Omental fat pad (tissue), 4 donors: ENCODE measurements around the gene PTRH1. TPM values are rescaled to one million over a fixed set of nuclear protein-coding genes. Genes with fewer than 3 reads are reported as not detected.

Source experiments
- ATAC-seq: fragments of 150-250 bp; one replicate; pipeline ENCODE4 v1.9.1; 2016; ENCODE audit warnings: mild to moderate bottlenecking, moderate library complexity; ENCODE audit not compliant: low FRiP score
- DNase-seq: peaks from one replicate; pipeline ENCODE4 v3.0.0-alpha.2; 2019; ENCODE audit warnings: low spot score
- CTCF ChIP-seq, 3 donors: fragments of 450-650 bp; IDR thresholded peaks; one replicate each; pipeline ENCODE4 v1.5.1; 2016 to 2017; ENCODE audit warnings: antibody characterized with exemption in 3 of 3, mild to moderate bottlenecking in 3 of 3, moderate library complexity in 2 of 3
- total RNA-seq, 4 donors: library from RNA; depleted of rRNA; stranded (reverse); fragments of >200 nt; gene quantifications; one replicate each; pipeline ENCODE4 v1.1.0, GENCODE V29; 2016

The PTRH1 gene
- total RNA-seq, 4 donors from 2014 or later = 13.4 to 33.5 (median 23.6) TPM

DNA sequence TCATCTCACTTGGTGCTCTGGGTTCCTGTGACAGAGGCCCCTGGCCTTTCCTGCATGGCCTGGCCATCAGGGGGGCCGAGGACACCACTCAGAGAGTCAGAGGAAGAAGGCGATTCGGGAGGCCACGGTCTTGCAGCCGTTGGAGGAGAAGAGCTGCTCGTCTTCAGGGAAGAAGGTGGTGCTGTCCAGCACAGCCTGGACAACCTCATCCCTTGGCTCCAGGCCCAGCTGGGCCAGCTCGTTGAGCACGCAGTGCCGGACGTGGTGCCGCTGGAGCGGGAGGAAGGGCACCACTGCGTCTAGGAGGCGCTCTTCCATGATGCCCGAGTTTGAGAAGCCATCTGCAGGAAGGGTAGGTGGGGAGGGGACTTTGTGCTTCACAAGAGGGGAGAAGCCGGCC, 16.5 kb upstream of the PTRH1 start:
- no peak for TF ChIP-seq CTCF (IDR thresholded peaks at IDR 0.05)
- no peak for ATAC-seq
- no peak for DNase-seq

DNA sequence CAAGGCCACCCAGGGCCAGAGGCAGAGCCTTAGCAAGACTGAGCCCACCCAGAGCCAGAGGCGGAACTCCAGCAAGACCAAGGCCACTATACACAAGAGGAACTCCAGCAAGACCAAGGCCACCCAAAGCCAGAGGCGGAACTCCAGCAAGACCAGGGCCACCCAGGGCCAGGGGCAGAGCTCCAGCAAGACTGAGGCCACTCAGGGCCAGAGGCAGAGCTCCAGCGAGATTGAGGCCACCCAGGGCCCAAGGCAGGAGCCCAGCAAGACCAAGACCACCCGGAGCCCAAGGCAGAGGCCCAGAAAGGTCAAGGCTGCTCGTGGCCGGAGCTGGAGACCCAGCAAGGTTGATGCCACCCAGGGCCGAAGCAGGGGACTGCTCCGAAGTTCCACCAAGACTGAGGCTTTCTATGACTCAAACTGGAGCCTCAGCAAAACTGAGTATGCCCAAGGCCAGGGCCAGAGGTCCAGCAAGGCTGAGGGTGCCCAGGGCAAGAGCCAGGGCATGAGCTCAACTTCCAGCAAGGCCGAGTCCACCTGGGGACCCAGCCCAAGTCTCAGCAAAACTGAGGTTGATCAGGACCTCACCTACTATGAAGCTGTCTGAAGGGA, 15.4 kb upstream of the PTRH1 start:
- no peak for ATAC-seq
- no peak for TF ChIP-seq CTCF (IDR thresholded peaks at IDR 0.05)

DNA sequence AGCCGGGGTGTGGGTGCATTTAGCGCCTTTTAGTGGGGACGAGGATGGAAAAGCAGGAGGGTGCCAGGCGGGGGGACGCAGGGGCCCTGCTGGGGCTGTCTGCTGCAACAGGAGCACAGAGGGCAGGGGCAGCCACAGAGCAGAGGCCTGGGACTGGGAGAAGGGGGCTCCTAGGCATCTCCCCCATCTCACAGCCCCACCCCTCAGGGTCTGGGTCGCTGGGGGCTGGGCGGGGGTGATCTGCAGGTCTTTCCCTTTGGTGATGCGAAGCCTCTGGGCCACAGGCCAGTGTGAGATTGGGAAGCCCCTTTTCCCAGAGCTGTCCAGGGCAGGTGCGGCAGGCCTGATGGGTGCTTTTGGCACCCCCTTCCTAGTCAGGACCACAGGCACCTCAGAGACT, 14.8 kb upstream of the PTRH1 start:
- no peak for TF ChIP-seq CTCF (IDR thresholded peaks at IDR 0.05)
- no peak for DNase-seq
- ATAC-seq = no peak

More for the DNA sequence above, 15.4 kb upstream of the PTRH1 start:
- DNase-seq = no peak

DNA sequence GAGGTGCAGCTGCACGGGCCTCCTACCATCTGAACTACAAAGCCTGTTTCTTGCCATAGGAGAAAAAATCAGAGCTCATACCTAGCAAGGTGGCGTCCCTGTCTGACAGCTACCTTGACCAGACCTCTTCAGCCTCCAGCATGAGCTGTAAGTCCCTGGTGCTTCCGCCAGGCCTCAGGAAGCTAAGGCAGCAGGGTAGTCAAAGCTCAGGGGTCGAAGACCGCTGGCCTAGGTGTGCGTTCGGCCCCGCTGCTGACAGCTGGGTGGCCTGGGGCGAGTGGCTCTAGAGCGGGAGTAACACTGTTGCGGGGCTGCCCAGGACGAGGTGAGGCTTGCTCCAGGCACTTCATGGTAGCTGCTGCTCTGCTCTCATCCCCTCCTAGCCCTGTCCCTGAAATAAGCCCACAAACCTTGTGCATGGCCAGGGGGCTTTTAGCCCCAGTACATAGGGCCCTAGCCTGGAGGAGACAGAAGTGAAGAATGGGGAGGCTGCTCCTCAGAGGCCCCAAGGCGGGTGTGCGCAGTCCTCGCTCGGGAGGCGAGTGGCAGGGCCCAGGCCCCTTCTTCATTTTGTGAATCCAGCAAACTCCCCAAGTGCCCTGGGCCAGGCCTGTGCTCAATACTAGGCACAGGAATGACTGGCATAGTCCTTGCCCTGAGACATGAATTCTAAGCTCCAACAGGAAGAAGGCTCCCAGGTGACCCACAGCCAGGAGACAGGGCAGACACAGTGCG, 14.2 kb upstream of the PTRH1 start:
- no peak for TF ChIP-seq CTCF (IDR thresholded peaks at IDR 0.05)
- DNase-seq (no peak), ATAC-seq (no peak)

- no peak for DNase-seq
- ATAC-seq = no peak
- no peak for TF ChIP-seq CTCF (IDR thresholded peaks at IDR 0.05)
Observed at GRCh38 chr9:127728808-127729207, 13.3 kb upstream of the PTRH1 start.

DNA sequence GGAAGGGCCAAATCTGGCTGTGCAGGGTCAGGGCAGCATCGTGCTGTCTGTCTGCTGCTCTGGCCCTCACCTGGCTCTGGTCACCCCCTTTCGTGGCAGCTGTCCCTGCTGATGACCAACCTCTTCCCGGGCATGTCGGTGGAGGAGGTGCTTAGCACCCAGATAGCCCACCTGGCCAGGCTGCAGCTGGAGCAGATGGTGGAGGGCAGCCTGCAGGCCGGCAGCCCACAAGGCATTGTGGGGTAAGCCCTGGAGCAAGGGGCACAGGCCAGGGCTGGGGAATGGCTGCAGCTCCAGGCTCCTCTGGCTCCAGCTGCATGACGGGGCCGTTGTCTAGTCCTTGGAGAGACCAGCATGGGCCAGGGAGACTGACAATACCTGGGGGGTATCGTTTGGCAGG, 11.4 kb upstream of the PTRH1 start:
- ATAC-seq (no peak), DNase-seq (no peak)
- no peak for TF ChIP-seq CTCF (IDR thresholded peaks at IDR 0.05)

DNA sequence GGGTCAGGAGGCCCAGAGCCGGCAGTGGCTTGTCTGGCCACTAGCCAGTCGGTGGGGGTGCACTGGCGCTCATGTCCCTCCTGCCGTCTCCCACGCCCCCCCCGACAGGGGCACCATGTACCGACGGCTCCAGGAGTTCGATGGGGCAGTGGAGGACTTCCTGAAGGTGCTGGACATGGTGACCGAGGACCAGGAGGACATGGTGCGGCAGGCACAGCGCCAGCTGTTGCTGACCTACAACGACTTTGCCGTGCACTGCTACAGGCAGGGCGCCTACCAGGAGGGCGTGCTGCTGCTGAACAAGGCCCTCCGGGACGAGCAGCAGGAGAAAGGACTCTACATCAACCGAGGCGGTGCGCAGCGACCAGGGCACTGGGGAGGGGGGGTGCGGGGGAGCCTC, 8.5 kb upstream of the PTRH1 start:
- no peak for DNase-seq
- peak; percentile 21 for ATAC-seq
- TF ChIP-seq CTCF (IDR thresholded peaks at IDR 0.05) = no peak
